Gastrocnemius medialis (tissue), 4 donors: Measurements from ENCODE around the gene SUDS3.

ENCODE experiments used
- POLR2A ChIP-seq, 2 donors: fragments of 450-650 bp; IDR thresholded peaks; one replicate each; pipeline ENCODE4 v1.6.1; 2017; ENCODE audit warnings: antibody characterized with exemption in 2 of 2, mild to moderate bottlenecking in 2 of 2, moderate library complexity in 2 of 2
- TF ChIP-seq, protein P1 (sequence below), 5 experiments: fragments of 450-650 bp in 3 of 5; fragments of 200-600 bp in 2 of 5; sonication (generic) in 2 of 5; IDR thresholded peaks in 4 of 5; conservative IDR thresholded peaks in 1 of 5; 1 replicate in 4 of 5; 2 replicates in 1 of 5; pipeline ENCODE4 v1.5.1; 2016 to 2019; ENCODE audit warnings: antibody characterized with exemption in 5 of 5, mild to moderate bottlenecking in 3 of 5, moderate library complexity in 3 of 5

GRCh38 chr12:118424884-118425283, 48.5 kb downstream of the SUDS3 start:
- TF ChIP-seq, protein P1, sequence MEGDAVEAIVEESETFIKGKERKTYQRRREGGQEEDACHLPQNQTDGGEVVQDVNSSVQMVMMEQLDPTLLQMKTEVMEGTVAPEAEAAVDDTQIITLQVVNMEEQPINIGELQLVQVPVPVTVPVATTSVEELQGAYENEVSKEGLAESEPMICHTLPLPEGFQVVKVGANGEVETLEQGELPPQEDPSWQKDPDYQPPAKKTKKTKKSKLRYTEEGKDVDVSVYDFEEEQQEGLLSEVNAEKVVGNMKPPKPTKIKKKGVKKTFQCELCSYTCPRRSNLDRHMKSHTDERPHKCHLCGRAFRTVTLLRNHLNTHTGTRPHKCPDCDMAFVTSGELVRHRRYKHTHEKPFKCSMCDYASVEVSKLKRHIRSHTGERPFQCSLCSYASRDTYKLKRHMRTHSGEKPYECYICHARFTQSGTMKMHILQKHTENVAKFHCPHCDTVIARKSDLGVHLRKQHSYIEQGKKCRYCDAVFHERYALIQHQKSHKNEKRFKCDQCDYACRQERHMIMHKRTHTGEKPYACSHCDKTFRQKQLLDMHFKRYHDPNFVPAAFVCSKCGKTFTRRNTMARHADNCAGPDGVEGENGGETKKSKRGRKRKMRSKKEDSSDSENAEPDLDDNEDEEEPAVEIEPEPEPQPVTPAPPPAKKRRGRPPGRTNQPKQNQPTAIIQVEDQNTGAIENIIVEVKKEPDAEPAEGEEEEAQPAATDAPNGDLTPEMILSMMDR (IDR thresholded peaks at IDR 0.05 in 4 of 5, conservative IDR thresholded peaks at IDR 0.05 in 1 of 5) = no peak
- no peak for TF ChIP-seq POLR2A (IDR thresholded peaks at IDR 0.05)
